ENCODE measurements around the gene NOX5.

NOX5 gene

DNA sequence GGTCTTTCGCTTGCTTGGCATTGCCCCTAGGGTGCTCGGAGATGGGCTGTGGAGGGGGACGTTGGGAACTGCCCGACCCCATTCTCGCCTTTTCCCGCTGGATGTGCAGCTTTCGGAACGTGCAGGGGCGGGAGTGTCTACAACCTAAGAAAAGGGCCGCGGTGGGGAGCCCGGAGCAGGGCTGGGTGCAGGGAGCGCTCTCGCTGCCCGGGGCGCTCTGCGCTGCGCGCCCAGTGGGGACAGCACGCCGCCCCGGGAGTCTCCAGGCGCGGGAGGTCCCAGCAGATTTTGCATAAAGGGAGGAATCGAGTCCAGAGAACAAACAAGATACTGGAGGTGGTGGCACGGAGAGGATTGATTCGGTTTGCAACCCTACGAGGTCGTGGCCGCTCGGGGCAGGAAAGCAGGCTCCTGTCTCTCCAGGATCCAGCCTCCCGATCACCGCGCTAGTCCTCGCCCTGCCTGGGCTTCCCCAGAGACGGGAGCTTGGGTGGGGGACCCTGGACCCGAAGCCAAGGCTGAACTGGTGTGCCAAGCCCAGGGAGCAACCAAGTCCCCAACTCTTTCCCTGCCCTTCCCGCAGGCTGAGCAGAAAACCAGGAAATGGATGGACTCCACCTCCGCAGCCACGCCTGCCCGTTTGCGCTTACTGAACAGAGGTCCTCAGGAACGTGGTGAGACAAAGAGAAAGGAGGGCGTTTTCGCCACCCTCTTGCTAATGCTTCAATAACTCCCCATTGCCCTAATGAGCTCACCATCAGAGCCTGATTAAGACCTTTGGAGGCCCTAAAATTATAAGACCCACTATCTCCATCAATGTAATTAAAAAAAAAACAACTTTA lies 59.7 kb downstream of the NOX5 start:
- H3K9ac ChIP-seq (ENCODE audit: low read length), result no peak overlapping the region
- no peak overlapping the region for H3K4me3 ChIP-seq (ENCODE audit: low read length)
- H3K27ac ChIP-seq (ENCODE audit: low read length), result no peak overlapping the region
- peaks cover 25% of the 10 kb centered on the region for H3K27me3 ChIP-seq (ENCODE audit: low read depth, low read length)
- H3K79me2 ChIP-seq (ENCODE audit: low read length), result no peaks in the 10 kb centered on the region
- TF ChIP-seq, protein P1, sequence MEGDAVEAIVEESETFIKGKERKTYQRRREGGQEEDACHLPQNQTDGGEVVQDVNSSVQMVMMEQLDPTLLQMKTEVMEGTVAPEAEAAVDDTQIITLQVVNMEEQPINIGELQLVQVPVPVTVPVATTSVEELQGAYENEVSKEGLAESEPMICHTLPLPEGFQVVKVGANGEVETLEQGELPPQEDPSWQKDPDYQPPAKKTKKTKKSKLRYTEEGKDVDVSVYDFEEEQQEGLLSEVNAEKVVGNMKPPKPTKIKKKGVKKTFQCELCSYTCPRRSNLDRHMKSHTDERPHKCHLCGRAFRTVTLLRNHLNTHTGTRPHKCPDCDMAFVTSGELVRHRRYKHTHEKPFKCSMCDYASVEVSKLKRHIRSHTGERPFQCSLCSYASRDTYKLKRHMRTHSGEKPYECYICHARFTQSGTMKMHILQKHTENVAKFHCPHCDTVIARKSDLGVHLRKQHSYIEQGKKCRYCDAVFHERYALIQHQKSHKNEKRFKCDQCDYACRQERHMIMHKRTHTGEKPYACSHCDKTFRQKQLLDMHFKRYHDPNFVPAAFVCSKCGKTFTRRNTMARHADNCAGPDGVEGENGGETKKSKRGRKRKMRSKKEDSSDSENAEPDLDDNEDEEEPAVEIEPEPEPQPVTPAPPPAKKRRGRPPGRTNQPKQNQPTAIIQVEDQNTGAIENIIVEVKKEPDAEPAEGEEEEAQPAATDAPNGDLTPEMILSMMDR (IDR thresholded peaks at IDR 0.05; ENCODE audit: low read depth, low read length), result no peak
- no peak for TF ChIP-seq EZH2phosphoT487 (IDR thresholded peaks at IDR 0.05; ENCODE audit: low read depth)
- no peaks in the 10 kb centered on the region for H3K36me3 ChIP-seq (replicated peaks; ENCODE audit: low read depth, low read length)
- H4K20me1 ChIP-seq (ENCODE audit: insufficient read depth, low read length), result no peaks in the 10 kb centered on the region
- no peak overlapping the region for H3K4me2 ChIP-seq (ENCODE audit: low read length)
- H3K9me3 ChIP-seq (ENCODE audit: insufficient read depth, low read length), result no peaks in the 10 kb centered on the region
- H2AFZ ChIP-seq (ENCODE audit: low read depth, low read length), result no peak overlapping the region
- H3K4me1 ChIP-seq (ENCODE audit: low read length), result no peaks in the 10 kb centered on the region

- Histone ChIP-seq H3K4me3 (ENCODE audit: low read length) (no peak overlapping the region), H4K20me1 (ENCODE audit: insufficient read depth, low read length) (no peaks in the 10 kb centered on the region), H3K27me3 (ENCODE audit: low read depth, low read length) (peaks cover 25% of the 10 kb centered on the region), H3K4me1 (ENCODE audit: low read length) (no peaks in the 10 kb centered on the region), H2AFZ (ENCODE audit: low read depth, low read length) (no peak overlapping the region), H3K79me2 (ENCODE audit: low read length) (no peaks in the 10 kb centered on the region), H3K36me3 (replicated peaks; ENCODE audit: low read depth, low read length) (no peaks in the 10 kb centered on the region), H3K9me3 (ENCODE audit: insufficient read depth, low read length) (no peaks in the 10 kb centered on the region), H3K4me2 (ENCODE audit: low read length) (no peak overlapping the region), H3K9ac (ENCODE audit: low read length) (no peak overlapping the region), H3K27ac (ENCODE audit: low read length) (no peak overlapping the region)
- TF ChIP-seq, protein P1 (IDR thresholded peaks at IDR 0.05; ENCODE audit: low read depth, low read length), result no peak
- TF ChIP-seq EZH2phosphoT487 (IDR thresholded peaks at IDR 0.05; ENCODE audit: low read depth), result no peak
Measured at GRCh38 chr15:69074843-69075224, 60.3 kb downstream of the NOX5 start.

GRCh38 chr15:69075440-69075839 lies 60.9 kb downstream of the NOX5 start:
- H3K4me3 ChIP-seq (ENCODE audit: low read length), result no peak overlapping the region
- H3K4me1 ChIP-seq (ENCODE audit: low read length), result peaks cover 5% of the 10 kb centered on the region; the same call in 1 of the 2 replicates
- no peaks in the 10 kb centered on the region for H3K36me3 ChIP-seq (replicated peaks; ENCODE audit: low read depth, low read length)
- no peak overlapping the region for H2AFZ ChIP-seq (ENCODE audit: low read depth, low read length)
- TF ChIP-seq EZH2phosphoT487 (IDR thresholded peaks at IDR 0.05; ENCODE audit: low read depth), result no peak
- TF ChIP-seq, protein P1 (IDR thresholded peaks at IDR 0.05; ENCODE audit: low read depth, low read length), result no peak
- H3K79me2 ChIP-seq (ENCODE audit: low read length), result no peaks in the 10 kb centered on the region
- H4K20me1 ChIP-seq (ENCODE audit: insufficient read depth, low read length), result no peaks in the 10 kb centered on the region
- peaks cover 22% of the 10 kb centered on the region for H3K27me3 ChIP-seq (ENCODE audit: low read depth, low read length)
- no peak overlapping the region for H3K4me2 ChIP-seq (ENCODE audit: low read length)
- H3K9ac ChIP-seq (ENCODE audit: low read length), result no peak overlapping the region
- no peak overlapping the region for H3K27ac ChIP-seq (ENCODE audit: low read length)
- H3K9me3 ChIP-seq (ENCODE audit: insufficient read depth, low read length), result no peaks in the 10 kb centered on the region

- no peak overlapping the region for H2AFZ ChIP-seq (ENCODE audit: low read depth, low read length)
- H3K36me3 ChIP-seq (replicated peaks; ENCODE audit: low read depth, low read length), result no peaks in the 10 kb centered on the region
- H3K9me3 ChIP-seq (ENCODE audit: insufficient read depth, low read length), result no peaks in the 10 kb centered on the region
- no peak overlapping the region for H3K27ac ChIP-seq (ENCODE audit: low read length)
- no peak overlapping the region for H3K4me2 ChIP-seq (ENCODE audit: low read length)
- no peak overlapping the region for H3K4me3 ChIP-seq (ENCODE audit: low read length)
- TF ChIP-seq, protein P1 (IDR thresholded peaks at IDR 0.05; ENCODE audit: low read depth, low read length), result no peak
- no peak for TF ChIP-seq EZH2phosphoT487 (IDR thresholded peaks at IDR 0.05; ENCODE audit: low read depth)
- H3K4me1 ChIP-seq (ENCODE audit: low read length), result peaks cover 9% of the 10 kb centered on the region; the same call in 1 of the 2 replicates
- H4K20me1 ChIP-seq (ENCODE audit: insufficient read depth, low read length), result no peaks in the 10 kb centered on the region
- H3K27me3 ChIP-seq (ENCODE audit: low read depth, low read length), result peaks cover 23% of the 10 kb centered on the region
- H3K79me2 ChIP-seq (ENCODE audit: low read length), result no peaks in the 10 kb centered on the region
- no peak overlapping the region for H3K9ac ChIP-seq (ENCODE audit: low read length)
Measured at GRCh38 chr15:69076756-69077155, 62.3 kb downstream of the NOX5 start.
